KMS-11 (cell line): ENCODE results near the gene PSMA1.

ENCODE experiments used
- H2AFZ ChIP-seq: fragments of 200-600 bp; sonication (generic); 2 replicates; pipeline ENCODE4 v1.6.1; 2016; ENCODE audit warnings: antibody characterized with exemption, mixed run types, low read depth
- H3K27ac ChIP-seq: fragments of 200-600 bp; sonication (generic); 2 replicates; pipeline ENCODE4 v1.6.1; 2016; ENCODE audit warnings: mild to moderate bottlenecking, mixed run types
- H3K27me3 ChIP-seq: fragments of 200-600 bp; sonication (generic); 2 replicates; pipeline ENCODE4 v1.6.1; 2017; ENCODE audit warnings: mild to moderate bottlenecking, low read depth, mixed run types, moderate library complexity; ENCODE audit not compliant: insufficient read depth
- H3K36me3 ChIP-seq: fragments of 200-600 bp; sonication (generic); 2 replicates; pipeline ENCODE4 v1.6.1; 2017; ENCODE audit warnings: mild to moderate bottlenecking, mixed run types; ENCODE audit not compliant: insufficient read depth
- H3K4me1 ChIP-seq: fragments of 200-600 bp; sonication (generic); 2 replicates; pipeline ENCODE4 v1.6.1; 2016; ENCODE audit warnings: mild to moderate bottlenecking, low read depth, mixed run types; ENCODE audit not compliant: poor library complexity, severe bottlenecking
- H3K4me2 ChIP-seq: fragments of 200-600 bp; sonication (generic); 2 replicates; pipeline ENCODE4 v1.7.0; 2016; ENCODE audit warnings: mild to moderate bottlenecking, mixed run types
- H3K4me3 ChIP-seq: fragments of 200-600 bp; sonication (generic); IDR thresholded peaks from 2 replicates; pipeline ENCODE4 v1.6.1; 2017; ENCODE audit warnings: low read depth, low read length, mixed read lengths; ENCODE audit not compliant: insufficient read depth
- H3K79me2 ChIP-seq: fragments of 200-600 bp; sonication (generic); 2 replicates; pipeline ENCODE4 v1.6.1; 2016; ENCODE audit warnings: low read depth, mixed run types; ENCODE audit not compliant: insufficient read depth
- H3K9ac ChIP-seq: fragments of 200-600 bp; sonication (generic); 2 replicates; pipeline ENCODE4 v1.6.1; 2016; ENCODE audit warnings: mild to moderate bottlenecking, mixed run types
- H4K20me1 ChIP-seq: fragments of 200-600 bp; sonication (generic); 2 replicates; pipeline ENCODE4 v1.6.1; 2016; ENCODE audit warnings: mild to moderate bottlenecking, mixed run types; ENCODE audit not compliant: insufficient read depth
- CTCF ChIP-seq: fragments of 200-600 bp; sonication (generic); conservative IDR thresholded peaks from 2 replicates; pipeline ENCODE4 v1.6.1; 2017; ENCODE audit warnings: low read depth, mild to moderate bottlenecking, antibody characterized with exemption, low read length, moderate library complexity, mixed read lengths

PSMA1 gene

GRCh38 chr11:14499560-14500180 is 20.5 kb downstream of the PSMA1 start, which contains the start of gene COPB1:
Gene COPB1 (minus strand): TSS chr11:14499811. CDS start chr11:14498928, 883 bp downstream.
- Histone ChIP-seq H3K36me3 (peaks cover 4% of the 10 kb centered on the region; the same call in 1 of the 2 replicates), H4K20me1 (no peaks in the 10 kb centered on the region), H3K4me3 (no peak within 1 kb of the TSS), H3K9ac (peak within 1 kb of the TSS; percentile 32; the same call in 1 of the 2 replicates), H3K4me2 (peak within 1 kb of the TSS; percentile 92), H3K79me2 (peaks cover 24% of the 10 kb centered on the region), H3K27ac (peak within 1 kb of the TSS; percentile 53), H3K4me1 (peaks cover 35% of the 10 kb centered on the region), H3K27me3 (no peaks in the 10 kb centered on the region), H2AFZ (peak within 1 kb of the TSS; percentile 50; the same call in 1 of the 2 replicates)
- no peak for TF ChIP-seq CTCF

GRCh38 chr11:14499178-14499559 is 21.0 kb downstream of the PSMA1 start:
- peak overlapping the region; percentile 32; the same call in 1 of the 2 replicates for H3K9ac ChIP-seq
- no peak overlapping the region; the same call in 1 of the 2 replicates for H2AFZ ChIP-seq
- TF ChIP-seq CTCF = no peak

GRCh38 chr11:14480716-14481115 is 39.5 kb downstream of the PSMA1 start:
- Histone ChIP-seq H3K27me3 (no peaks in the 10 kb centered on the region), H4K20me1 (no peaks in the 10 kb centered on the region), H3K79me2 (no peaks in the 10 kb centered on the region), H3K27ac (no peak overlapping the region), H3K4me3 (no peak overlapping the region), H3K4me1 (peaks cover 15% of the 10 kb centered on the region), H3K9ac (no peak overlapping the region), H3K4me2 (no peak overlapping the region), H3K36me3 (peaks cover 9% of the 10 kb centered on the region; the same call in 1 of the 2 replicates), H2AFZ (no peak overlapping the region)
- TF ChIP-seq CTCF = no peak

More at GRCh38 chr11:14499178-14499559, 21.0 kb downstream of the PSMA1 start:
- H3K4me3 ChIP-seq = no peak overlapping the region
- peaks cover 35% of the 10 kb centered on the region for H3K4me1 ChIP-seq
- H4K20me1 ChIP-seq = no peaks in the 10 kb centered on the region
- H3K79me2 ChIP-seq = peaks cover 24% of the 10 kb centered on the region
- H3K27ac ChIP-seq = no peak overlapping the region
- no peaks in the 10 kb centered on the region for H3K27me3 ChIP-seq
- H3K4me2 ChIP-seq = peak overlapping the region; percentile 40
- H3K36me3 ChIP-seq = peaks cover 4% of the 10 kb centered on the region; the same call in 1 of the 2 replicates

- Histone ChIP-seq H3K79me2 (no peaks in the 10 kb centered on the region), H4K20me1 (no peaks in the 10 kb centered on the region)
Measured at GRCh38 chr11:14471127-14471526, 49.1 kb downstream of the PSMA1 start.

More at GRCh38 chr11:14471127-14471526, 49.1 kb downstream of the PSMA1 start:
- H3K36me3 ChIP-seq = peaks cover 24% of the 10 kb centered on the region; the same call in 1 of the 2 replicates
- no peak overlapping the region for H3K4me3 ChIP-seq
- no peak for TF ChIP-seq CTCF
- H3K4me2 ChIP-seq = no peak overlapping the region
- no peak overlapping the region for H3K9ac ChIP-seq
- H2AFZ ChIP-seq = no peak overlapping the region
- no peaks in the 10 kb centered on the region for H3K27me3 ChIP-seq
- no peaks in the 10 kb centered on the region for H3K4me1 ChIP-seq
- H3K27ac ChIP-seq = no peak overlapping the region
